NOMO-1 (cell line): ENCODE data around the gene ADAM15.
A peak's percentile ranks its signal among the peaks of the same experiment; 100 is the strongest.

Experiments
- DNase-seq, 2 experiments: peaks; one replicate each; lab custom pipeline; 2025; ENCODE audit not compliant: unreplicated experiment in 2 of 2; lab: John Stamatoyannopoulos, UW

Gene ADAM15

GRCh38 chr1:155050560-155051341, at the start of gene ADAM15:
Gene ADAM15 (plus strand): TSS chr1:155051316. CDS start chr1:155051387, 71 bp downstream.
- peak; percentile 69 to 93 for DNase-seq

- DNase-seq: no peak
Measured at GRCh38 chr1:155001425-155001674, 49.8 kb upstream of the ADAM15 start.

- peak; percentile 98 to 100 for DNase-seq
Measured at GRCh38 chr1:155001675-155002463, 49.2 kb upstream of the ADAM15 start.

GRCh38 chr1:155002464-155003226, 48.5 kb upstream of the ADAM15 start, which contains the start of gene ZBTB7B:
Gene ZBTB7B (plus strand): TSS chr1:155002802. CDS start chr1:155014661, 11,859 bp downstream.
- DNase-seq: peak in 1 of 2 experiments; percentile 77

GRCh38 chr1:155003227-155003765, 47.8 kb upstream of the ADAM15 start:
- no peak for DNase-seq

GRCh38 chr1:155003766-155004351, 47.3 kb upstream of the ADAM15 start:
- DNase-seq: no peak

GRCh38 chr1:155004352-155005075, 46.6 kb upstream of the ADAM15 start:
- DNase-seq: no peak

- DNase-seq: no peak
Measured at GRCh38 chr1:155005076-155006011, 45.8 kb upstream of the ADAM15 start.

GRCh38 chr1:155006601-155007101, 44.5 kb upstream of the ADAM15 start:
- DNase-seq: peak; percentile 41 to 75

- no peak for DNase-seq
Measured at GRCh38 chr1:155007251-155007828, 43.8 kb upstream of the ADAM15 start.

GRCh38 chr1:155008015-155008941, 42.8 kb upstream of the ADAM15 start:
- peak; percentile 44 to 64 for DNase-seq

GRCh38 chr1:155009221-155009711, 41.9 kb upstream of the ADAM15 start:
- no peak for DNase-seq

- DNase-seq: no peak
Measured at GRCh38 chr1:155009742-155010141, 41.4 kb upstream of the ADAM15 start.

GRCh38 chr1:155010211-155010918, 40.8 kb upstream of the ADAM15 start:
- DNase-seq: no peak

- DNase-seq: no peak
Measured at GRCh38 chr1:155011004-155011416, 40.1 kb upstream of the ADAM15 start.

- no peak for DNase-seq
Measured at GRCh38 chr1:155011437-155012025, 39.6 kb upstream of the ADAM15 start.
